ENCODE data around the gene HMGN1. TPM values are rescaled to one million over a fixed set of nuclear protein-coding genes. Genes with fewer than 3 reads are reported as not detected.

Gene HMGN1
- total RNA-seq, 1 experiment from 2014 or later: 516 TPM

DNA sequence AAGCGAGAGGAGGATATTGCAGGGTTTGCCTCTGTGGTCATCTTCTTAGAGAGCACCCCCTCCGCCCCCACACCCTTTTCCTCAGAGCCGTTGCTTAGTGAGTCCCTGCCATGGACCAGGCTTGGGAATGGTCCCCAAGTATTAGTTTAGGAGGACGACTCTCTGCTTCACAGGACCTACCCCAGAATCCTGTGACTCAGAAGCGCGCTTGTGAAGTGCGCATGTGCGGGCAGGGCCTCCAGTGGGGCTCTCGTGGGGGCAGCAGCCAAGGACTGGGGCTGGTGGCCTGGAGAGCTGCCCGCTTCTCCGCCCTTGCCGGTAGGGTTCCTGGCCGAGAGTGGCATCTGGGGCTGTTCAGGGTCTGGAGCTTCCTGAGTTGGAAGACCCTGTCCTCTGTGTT, 37.3 kb upstream of the HMGN1 start:
- no peaks in the 10 kb centered on the region for H3K27me3 ChIP-seq (ENCODE audit: insufficient read depth, low read length)
- H3K79me1 ChIP-seq (ENCODE audit: insufficient read depth, low read depth, low read length, poor library complexity, severe bottlenecking): peaks cover under 1% of the 10 kb centered on the region
- H3K9ac ChIP-seq (ENCODE audit: extremely low read depth, insufficient read length, low read length): no peak overlapping the region
- no peak overlapping the region for H3K14ac ChIP-seq (ENCODE audit: insufficient read depth, low read length)
- H2BK5ac ChIP-seq (ENCODE audit: insufficient read length, low read length): no peak overlapping the region
- Mint-ChIP-seq H3K27ac (peak overlapping the region in 1 of 3 experiments; percentile 88; a peak in 1 of 7 replicates), H3K4me1 (peaks cover 31 to 38% of the 10 kb centered on the region in 2 experiments), H3K27me3 (ENCODE audit: low read depth) (no peaks in the 10 kb centered on the region), H3K4me3 (no peak overlapping the region), H3K9me3 (no peaks in the 10 kb centered on the region), H3K36me3 (ENCODE audit: insufficient read depth in 1 of 3, low read depth in 3 of 3) (peaks cover 0 to 13% (median 7%) of the 10 kb centered on the region in 3 experiments; a peak in 4 of 7 replicates)
- no peak overlapping the region for H2AFZ ChIP-seq (ENCODE audit: low read length)
- no CpG with 5 or more reads among the region's 13 CpGs for WGBS (ENCODE audit: extremely low coverage, insufficient read length, low lambda C conversion rate)
- no peak overlapping the region for H3K18ac ChIP-seq (ENCODE audit: insufficient read length, low read depth, low read length)
- DNase-seq: peak; percentile 38
- no peak overlapping the region for H4K8ac ChIP-seq (replicated peaks; ENCODE audit: insufficient read length, low read depth, low read length)
- no peak overlapping the region for H3K4ac ChIP-seq (ENCODE audit: low read depth, low read length)
- H4K20me1 ChIP-seq (ENCODE audit: control insufficient read depth, insufficient read depth, insufficient read length): no peaks in the 10 kb centered on the region
- no peaks in the 10 kb centered on the region for H3K23me2 ChIP-seq (ENCODE audit: insufficient read length, low read depth, low read length, poor library complexity, severe bottlenecking)
- H2BK120ac ChIP-seq (ENCODE audit: low read depth, low read length, poor library complexity, severe bottlenecking): no peak overlapping the region
- H2BK12ac ChIP-seq (ENCODE audit: insufficient read length, low read depth, low read length): no peak overlapping the region
- no peaks in the 10 kb centered on the region for H3K4me1 ChIP-seq (ENCODE audit: insufficient read depth, low read length)
- no peak overlapping the region for H3K23ac ChIP-seq (ENCODE audit: insufficient read length, low read depth, low read length)
- H4K5ac ChIP-seq (ENCODE audit: insufficient read length, low read depth, low read length): no peak overlapping the region
- H3K27ac ChIP-seq (ENCODE audit: insufficient read length, low read depth, low read length): no peak overlapping the region
- no peak overlapping the region for H2BK15ac ChIP-seq (ENCODE audit: low read depth, low read length)
- H3T11ph ChIP-seq (ENCODE audit: low read length): no peak overlapping the region
- H2AK5ac ChIP-seq (ENCODE audit: insufficient read length, low read length): no peak overlapping the region
- no peaks in the 10 kb centered on the region for H3K9me3 ChIP-seq (ENCODE audit: control insufficient read depth, low read depth, low read length)
- H3K79me2 ChIP-seq (ENCODE audit: insufficient read depth, low read length): no peaks in the 10 kb centered on the region; the same call in 1 of the 2 replicates
- TF ChIP-seq, protein P1, sequence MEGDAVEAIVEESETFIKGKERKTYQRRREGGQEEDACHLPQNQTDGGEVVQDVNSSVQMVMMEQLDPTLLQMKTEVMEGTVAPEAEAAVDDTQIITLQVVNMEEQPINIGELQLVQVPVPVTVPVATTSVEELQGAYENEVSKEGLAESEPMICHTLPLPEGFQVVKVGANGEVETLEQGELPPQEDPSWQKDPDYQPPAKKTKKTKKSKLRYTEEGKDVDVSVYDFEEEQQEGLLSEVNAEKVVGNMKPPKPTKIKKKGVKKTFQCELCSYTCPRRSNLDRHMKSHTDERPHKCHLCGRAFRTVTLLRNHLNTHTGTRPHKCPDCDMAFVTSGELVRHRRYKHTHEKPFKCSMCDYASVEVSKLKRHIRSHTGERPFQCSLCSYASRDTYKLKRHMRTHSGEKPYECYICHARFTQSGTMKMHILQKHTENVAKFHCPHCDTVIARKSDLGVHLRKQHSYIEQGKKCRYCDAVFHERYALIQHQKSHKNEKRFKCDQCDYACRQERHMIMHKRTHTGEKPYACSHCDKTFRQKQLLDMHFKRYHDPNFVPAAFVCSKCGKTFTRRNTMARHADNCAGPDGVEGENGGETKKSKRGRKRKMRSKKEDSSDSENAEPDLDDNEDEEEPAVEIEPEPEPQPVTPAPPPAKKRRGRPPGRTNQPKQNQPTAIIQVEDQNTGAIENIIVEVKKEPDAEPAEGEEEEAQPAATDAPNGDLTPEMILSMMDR (conservative IDR thresholded peaks at IDR 0.05): no peak
- no peak overlapping the region for H4K91ac ChIP-seq (ENCODE audit: insufficient read length, low read depth, low read length)
- H3K4me2 ChIP-seq (ENCODE audit: insufficient read depth, insufficient read length, low read length): no peak overlapping the region
- no peak overlapping the region for H3K56ac ChIP-seq (ENCODE audit: insufficient read length, low read depth, low read length)
- H2BK20ac ChIP-seq (ENCODE audit: low read depth, low read length, poor library complexity, severe bottlenecking): no peak overlapping the region

All from H9 (cell line).